NCI-H1105 (cell line): ENCODE results near the gene CCDC51.

Source experiments
- DNase-seq: peaks from one replicate; lab custom pipeline; 2025; lab: John Stamatoyannopoulos, UW

CCDC51 gene

DNA sequence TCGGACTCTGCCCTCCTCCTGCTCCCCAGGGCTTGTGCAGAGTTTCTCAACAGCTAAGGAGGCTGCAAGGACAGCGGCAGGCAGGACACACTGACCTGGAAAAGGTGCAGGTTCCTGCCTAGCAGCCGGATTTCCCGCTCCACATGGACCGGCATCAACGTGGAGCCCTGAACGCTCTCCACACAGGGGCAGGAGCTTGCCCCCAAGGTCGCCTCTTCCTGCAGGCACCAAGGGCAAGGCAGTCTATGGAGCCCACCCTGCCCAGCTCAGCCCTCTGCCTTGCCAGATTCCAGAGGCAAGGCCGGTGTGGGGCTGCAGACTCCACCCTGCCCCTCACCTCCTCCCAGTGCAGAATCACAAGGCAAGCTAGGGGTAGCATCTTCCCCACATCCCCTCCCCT, 20.8 kb downstream of the CCDC51 start:
- DNase-seq, result no peak

DNA sequence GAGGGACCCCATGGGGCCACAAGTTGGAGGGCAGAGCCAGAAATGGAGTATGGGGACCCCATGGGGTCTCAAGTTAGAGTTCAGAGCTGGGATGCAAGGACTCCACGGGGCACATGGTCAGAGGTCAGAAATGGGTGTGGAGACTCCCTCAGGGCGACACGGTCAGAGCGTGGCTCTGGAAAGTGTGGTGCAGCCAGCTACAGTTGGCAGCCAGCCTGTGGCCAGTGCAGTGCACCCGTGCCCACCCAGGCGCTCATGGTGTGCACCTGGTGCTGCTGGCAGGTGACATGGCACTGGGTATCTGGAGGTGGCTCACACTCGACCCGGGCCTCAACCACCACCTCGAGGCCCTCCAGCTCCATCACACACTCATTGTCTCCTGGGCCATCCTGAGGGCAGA, 21.3 kb downstream of the CCDC51 start:
- no peak for DNase-seq

DNA sequence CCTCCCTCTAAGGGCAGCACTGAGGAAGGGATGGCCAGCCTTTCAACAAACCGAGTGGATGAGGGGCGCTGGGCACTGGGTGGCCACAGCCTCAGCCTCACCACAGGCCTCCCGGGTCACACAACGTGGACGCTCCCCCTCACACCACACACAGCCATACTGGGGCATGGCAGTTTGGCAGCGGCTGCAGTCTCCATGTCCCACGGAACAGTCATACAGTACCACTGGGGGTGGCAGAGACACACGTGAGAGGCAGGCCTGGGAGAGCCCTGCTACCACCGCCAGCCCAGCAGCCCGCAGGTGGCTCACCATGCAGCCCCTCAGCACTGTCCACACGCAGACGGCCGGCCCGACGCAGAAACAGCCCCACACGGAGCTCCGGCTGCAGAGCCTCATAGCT, 21.8 kb downstream of the CCDC51 start:
- no peak for DNase-seq

DNA sequence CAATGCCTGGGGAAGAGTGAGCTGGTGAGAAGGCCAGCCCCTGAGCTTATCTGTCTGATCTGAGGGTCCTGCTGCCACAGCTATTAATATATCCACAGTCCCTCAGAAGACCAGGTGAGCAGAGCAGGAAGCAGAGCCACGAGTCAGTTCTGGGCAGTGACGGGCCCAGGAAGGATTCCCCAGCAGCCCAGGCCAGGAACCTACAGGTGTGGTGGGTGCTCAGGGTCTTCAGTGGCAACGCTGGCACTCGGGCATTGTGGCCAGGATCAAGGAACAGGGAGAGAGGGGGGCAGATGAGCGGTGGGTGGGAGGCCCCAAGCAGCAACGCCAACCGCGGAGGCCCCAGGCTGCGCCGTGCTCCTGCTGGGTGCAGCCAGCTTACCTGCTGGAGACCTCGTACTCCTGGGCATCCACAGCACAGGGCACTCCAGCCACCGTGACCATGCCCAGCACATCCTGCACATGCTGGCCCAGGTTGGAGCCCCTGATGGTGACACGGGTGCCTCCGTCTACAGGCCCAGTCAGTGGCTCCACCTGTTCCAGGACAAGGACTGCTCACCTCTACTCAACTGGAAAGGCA, 22.3 kb downstream of the CCDC51 start:
- no peak for DNase-seq

DNA sequence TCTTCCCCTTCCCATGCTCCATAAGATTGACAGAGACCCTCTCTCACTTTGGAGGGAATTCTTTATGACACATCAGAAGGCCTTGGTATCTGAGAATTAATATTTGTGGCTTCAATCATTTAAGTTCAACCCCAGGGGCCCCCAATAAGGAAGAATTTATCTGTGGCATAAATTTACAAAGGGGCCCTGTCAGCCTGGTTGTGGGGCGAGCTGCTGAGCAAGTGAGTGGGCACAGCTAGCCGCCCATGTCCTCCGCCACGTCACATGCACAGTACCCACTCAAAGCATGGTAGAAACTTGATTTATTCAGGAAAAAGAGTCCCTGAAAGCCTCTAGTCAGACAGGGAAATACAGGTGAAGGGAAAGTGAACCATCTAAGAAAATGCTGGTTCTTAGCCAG, 23.4 kb downstream of the CCDC51 start:
- no peak for DNase-seq

DNA sequence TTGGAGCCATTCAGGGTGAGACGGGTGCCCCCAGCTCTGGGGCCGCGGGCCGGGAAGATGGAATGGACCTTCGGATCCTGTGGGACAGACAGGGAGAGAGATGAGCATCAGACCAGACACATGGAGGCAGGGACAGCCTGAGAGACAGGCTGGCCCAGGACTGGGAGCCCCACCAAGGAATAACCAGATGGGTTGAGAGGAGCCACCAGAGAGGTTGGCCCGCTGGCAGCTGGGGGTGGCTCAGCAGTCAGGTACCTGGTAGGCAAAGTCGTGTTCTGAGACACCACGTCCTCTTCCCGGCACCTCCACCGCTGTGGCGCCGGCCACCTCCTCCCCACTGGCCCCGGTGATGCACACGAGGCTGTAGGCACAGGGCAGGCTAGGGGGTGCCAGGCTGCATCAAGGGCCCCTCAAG, 23.8 kb downstream of the CCDC51 start:
- no peak for DNase-seq

DNA sequence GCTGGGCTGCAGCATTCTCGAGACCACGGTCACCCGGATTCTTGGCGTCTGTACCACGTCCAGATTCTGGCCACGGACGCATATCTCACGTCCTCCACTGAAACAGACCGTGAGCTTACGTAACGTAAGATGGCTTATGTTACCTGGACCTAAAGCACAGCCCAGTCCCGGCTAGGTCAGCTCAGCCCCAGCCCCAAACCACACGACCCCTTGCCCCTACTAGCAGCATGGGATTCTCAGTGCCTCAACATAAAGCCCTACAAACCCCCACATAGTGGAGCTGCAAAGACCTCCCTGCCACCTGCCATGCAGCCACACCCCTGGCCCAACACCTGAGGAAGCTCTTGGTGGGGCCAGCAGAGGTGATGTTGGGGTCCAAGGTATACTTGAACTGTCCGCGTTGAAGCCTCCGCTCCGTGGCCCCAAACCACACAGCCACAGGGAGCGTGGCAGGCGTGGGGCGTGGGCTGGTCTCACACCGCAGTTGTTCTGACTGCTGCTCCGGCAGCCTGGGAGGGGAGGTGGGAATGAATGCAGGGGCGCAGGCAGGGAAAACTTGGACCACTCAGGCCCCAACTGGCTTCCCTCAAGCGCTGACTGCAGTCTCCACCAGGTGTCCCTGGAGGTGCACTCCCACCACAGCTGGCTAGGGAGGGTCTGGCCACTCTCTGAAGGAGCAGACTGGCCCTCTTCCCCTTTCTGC, 24.5 kb downstream of the CCDC51 start:
- no peak for DNase-seq

DNA sequence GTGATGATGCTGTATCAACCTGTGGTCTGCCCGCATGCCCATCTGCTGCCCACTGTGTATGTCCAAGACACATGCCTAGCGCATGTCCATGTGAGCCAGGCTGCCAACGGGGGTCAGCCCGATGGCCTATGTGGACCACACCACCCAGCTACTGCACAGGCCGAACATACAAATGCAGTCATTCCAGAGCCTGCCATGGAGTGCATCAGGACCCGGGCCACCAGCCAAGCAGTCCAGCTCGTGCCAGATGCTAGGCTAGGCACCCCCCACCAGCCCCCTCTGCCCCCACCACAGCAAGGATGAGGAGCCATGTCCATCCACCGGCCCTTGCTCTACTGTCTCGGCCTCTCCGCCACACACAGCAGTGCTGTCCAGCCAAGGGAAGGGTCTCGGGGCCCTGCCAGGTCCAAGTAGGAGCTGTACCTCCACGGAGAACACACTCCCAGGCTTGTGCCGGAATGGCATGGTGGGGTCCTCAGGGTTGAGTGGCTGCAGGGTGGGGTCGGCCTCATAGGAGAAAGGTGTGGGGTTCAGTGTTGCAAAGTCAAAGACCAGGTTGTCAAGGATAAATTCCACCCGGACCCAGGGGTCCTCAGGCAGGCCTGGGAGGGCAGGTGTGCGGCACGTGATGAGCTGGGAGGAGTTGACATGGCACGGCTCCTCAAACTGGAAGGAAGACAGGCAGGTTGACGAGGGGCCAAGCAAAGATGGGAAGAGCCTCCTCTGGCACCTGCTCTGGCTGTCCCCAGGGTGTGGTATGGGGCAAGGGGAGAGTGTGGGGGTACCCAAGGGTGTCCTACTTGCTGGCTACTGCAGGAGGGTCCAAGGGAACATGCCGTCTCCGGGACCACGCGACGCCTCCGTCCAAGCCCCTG, 25.3 kb downstream of the CCDC51 start:
- no peak for DNase-seq

DNA sequence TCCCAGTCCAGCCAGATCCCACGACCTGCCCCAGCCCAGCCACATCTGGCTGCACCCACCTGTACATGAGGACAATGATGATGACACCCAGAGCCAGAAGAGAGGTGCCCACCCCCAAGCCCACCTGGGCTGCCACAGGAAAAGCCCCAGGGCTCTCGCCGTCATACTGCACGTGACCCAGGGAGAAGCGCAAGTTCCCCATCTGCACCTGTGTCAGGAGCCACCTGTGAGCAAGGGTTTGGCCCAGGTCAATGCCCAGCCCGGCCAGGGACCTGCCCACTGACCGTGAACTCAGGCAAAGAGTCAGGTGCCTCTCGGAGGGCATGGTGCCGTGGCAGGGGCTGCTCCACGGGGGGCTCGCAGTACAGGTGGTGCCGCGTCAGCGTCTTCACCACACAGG, 26.3 kb downstream of the CCDC51 start:
- no peak for DNase-seq

DNA sequence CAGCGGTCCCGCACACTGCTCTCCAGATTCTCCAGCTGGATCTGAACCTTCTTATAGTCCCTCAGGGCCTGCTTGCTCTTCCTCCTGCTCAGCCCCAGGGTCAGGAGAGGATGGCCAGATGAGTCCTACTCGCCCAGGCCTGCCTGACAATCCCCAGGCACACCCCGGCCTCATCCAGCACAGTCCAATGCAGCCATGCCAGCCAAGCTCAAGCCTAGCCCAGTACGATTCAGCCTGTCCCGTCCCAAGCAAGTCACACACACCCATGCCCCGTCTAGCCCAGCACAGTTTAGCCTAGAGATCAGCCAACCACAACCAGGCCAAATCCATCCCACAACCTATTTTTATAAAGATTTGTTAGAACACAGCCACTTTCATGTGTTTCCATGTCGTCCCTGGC, 26.8 kb downstream of the CCDC51 start:
- no peak for DNase-seq

DNA sequence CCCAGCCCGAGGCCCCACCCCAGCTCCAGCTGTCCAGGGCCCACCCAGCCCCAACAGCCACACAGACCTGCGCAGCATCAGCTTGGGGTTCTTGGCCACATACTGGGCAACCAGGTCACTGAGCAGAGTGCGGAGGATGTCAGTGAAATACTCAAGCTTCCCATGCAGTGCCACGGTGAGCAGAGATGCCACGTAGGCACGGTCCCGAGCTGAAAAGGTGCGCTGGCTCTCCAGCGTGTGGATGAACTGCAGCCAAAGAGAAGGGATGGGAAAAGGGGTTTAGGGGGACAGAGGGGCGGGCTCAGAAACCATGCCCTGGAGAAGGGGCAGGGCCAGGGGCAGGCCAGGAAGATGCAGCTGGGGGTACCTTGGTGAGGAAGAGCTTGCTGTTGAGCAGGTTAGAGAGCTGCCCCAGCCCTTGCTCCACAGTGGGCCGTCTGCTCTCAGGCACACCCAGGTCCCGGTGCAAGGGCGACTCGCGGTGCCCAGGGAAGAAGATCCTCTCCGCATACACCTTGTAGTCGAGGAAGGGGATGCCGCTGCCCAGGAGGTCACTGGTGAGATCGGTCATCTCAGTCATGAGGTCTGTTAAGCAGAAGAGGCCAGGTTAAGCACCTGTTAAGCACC, 27.4 kb downstream of the CCDC51 start:
- DNase-seq, result no peak

DNA sequence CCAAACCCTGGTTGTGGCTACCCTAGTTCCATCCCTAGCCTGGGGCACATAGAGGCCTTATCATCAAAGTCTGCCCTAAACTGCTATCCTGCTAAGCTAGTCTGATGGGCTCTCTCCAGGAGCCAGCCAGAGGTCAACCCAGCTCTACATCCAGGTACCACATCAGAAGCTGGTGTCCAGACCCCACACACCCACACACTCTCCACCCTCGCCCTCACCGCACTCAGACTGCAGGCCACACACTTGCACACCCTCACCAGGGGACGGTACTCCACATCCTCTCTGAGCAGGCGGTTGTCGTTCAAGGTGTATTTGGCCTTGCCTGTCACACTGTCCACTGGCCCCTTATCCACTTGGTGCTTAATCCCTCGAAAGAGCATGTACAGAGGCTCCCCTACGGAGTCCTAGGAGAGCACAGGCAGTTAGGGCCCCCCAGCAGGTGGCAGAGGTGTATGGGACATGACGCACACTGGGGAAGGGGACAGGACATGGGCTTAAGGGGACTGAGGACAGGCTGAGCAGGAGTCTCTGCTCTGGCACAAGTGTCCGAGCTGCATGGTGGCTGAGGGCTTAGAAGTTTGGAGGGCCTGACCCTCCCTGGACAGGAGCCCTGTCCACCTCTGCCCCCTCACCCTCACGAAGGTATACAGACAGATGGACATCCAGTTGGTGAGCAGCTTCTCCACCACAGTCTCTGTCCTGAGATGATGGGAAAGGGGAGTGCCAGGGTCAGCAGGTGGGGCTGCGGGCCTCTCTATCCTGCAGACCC, 28.1 kb downstream of the CCDC51 start:
- DNase-seq, result no peak

DNA sequence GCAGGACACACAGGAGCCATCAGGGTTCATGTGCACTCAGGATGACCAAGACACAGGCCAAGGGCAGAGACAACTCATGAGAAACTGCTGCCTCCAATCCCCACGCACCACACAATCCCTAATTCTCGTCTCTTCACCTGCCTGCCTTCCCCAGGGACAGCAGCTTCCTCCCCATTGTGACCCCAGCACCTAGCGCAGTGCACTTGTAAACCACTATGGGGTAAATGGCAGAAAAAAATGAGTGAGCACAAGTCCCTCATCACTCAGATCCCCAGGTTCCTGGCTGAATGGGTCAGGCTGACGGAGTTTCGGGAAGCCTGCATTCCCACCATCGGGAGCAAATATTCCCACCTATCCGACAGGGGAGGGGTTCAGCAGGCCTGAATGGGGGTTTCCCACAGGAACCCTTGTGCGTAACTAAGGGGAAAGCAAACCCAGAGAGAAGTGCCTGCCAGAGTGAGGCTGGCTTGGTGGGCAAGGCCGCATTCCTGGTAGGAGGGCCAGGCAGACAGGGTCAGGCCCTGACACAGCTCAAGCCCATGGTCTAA, 28.8 kb downstream of the CCDC51 start:
- no peak for DNase-seq

DNA sequence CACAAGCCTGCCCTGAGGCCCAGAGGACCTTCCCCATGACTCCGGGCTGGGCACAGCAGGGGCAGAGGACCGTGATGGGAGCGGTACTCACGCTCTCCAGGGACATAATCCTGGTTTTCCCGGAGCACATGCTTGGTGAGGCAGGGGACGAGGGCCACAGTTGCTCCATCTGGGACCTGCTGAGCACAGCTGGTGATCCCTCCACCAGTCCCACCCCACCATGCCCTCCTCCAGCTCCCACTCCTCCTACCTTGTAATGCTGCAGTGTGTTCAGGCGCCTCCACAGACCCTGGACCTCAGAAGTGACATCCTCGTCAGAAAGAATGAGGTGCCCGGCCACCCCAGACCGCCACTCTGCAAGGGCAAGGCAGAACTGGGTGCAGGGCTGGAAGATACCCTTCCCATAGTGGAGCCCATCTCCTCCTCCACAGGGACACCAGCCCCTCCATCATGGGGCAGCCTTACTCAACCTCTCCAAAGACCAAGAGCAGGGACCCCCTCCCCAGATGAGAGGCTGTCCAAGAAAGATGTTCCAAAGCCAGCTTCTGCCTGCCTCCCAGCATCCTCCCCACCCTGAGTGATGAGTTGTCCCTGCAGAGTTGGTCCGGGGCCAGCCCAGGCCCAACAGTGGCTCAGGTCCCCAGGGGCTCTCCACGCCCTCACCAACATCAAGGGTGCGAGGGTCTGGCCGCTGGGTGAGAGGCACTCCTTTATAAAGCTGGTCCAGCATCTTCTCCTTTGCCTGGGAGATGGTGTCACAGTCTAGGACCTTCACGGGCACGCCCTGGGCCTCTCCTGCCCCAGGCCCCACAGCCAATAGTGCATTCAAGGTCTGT, 29.5 kb downstream of the CCDC51 start:
- DNase-seq, result no peak

DNA sequence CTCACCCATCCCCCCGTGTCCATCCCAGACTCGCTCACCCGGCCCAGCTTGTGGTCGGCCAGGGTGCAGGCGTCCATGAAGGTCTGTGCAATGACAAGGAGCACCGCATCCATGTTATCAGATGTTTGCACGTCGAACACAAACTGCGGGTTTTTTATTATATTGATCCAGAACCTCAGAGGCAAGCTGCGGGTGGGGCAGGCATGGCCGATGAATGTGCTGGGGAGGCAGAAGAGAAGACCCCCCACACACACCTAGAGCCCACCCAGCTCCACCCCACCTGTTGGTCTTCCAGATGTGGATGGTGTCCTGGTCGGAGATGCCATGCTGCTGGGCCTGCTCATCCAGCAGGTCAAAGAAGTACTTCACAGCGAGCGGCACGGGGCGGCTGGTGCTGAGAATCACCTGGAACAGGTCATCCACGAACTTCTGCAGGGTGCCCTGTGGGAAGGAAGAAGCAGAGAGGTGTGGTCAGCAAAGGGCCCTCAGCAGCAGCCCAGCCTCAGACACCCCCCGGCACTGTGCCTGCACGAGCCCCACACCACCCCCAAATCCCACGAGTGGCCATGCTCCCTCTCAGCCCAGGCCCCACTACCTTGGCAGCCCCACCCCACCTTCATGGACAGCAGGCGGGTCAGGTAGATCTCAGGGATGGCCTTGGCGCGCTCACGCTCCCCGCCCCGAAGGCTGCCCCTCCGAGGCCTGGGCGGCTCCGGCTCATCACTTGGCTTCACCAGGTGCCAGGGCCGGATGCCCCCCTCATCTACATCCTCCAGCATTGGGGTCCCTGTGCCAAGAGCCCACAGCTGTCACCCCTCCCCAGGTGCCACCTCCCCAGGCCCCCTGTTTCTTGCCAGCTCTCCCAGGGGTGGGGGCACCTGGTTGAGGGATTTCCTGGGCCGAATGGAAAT, 30.4 kb downstream of the CCDC51 start:
- no peak for DNase-seq

DNA sequence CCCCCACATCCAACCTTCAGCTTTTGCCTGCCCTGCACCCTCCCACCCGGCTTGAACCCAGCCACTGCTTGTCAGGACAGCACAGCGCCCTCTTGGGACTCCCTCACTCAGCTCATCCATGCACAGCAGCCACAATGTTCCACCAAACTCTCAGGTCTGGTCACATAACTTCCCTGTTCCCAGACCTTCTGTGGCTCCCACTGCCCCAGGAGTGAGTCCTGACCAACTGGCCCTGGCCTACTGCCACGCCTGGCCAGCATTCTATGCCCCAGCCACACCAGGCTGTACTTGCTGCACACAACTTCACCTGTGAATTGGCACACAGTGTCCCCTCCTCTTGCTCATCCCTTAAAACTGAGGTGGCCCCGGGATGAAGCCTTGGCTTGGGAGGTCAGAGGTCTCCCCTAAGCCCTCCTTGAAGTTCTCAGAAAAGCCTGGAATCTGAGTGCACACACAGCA, 31.1 kb downstream of the CCDC51 start:
- no peak for DNase-seq

DNA sequence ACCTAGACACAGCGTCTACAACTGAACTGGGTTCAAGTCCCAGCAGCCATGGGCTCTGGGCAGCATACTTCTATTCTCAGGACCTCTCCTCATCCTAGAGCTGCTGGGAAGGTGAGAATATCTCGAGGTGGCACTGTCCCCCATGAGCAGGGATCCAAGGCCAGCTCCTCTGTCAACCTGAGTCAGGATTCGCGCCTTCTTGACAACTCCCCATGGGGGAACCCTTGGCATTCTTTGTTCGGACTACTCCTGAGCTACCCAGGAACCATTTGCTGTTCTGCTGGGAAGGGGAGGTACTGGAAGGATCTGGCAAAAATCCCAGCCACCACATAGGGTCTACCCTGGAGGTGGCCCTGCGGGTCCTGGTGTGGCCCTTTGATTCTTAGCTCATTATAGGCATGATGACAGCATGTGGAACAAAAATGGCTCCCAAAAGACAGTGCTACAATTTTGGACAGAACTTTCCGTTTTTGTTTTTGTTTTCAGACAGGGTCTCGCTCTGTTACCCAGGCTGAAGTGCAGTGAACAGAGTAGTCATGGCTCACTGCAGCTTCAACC, 32.3 kb downstream of the CCDC51 start:
- no peak for DNase-seq

DNA sequence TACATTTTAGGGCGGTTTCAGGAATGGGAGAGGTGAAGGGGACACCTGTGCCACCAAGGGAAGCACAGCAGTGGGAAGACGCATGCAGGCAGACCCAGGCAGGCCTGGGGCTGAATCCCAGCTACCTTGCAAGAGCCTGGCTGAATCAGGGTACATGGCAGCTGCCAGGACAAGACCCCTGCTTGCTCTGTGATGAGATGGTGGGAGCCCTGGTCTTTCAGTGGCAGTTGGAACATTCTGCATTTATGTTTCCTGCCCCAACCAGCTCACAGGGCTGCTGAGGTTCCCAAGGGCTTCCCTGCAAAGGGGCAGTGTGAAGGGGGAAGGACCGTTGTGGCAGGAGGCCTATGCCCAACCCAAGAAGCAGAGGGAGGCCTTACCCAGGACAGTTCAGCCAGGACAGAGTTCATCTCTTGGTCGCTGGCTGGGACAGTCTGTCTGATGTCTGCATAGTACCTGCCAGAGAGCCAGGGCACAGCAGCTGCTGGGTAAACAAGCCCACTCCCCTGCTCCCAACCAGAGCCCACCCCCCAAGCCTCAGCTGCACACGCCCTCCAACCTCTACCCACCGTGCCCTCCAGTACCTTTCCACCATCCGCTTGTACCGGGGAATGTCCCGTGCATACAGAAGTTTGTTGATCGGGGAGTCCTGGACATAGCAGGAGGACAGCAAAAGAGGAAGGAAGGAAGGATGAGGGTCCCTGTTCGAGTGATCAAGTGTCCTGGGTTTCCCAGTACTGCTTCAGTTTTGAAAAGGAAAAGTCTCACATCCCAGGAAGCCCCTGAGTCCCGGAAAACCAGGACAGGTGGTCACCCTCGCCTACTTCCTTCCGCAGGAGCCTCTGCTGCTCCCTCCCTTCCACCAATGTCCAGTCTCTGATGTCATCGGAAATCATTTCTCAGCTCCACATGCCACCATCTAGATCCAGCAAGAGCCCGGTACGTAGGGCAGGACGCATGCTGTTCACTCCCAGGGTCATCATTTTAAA, 33.2 kb downstream of the CCDC51 start:
- DNase-seq, result no peak
